Measurements from ENCODE around the gene KPTN. TPM values are rescaled to one million over a fixed set of nuclear protein-coding genes. Genes with fewer than 3 reads are reported as not detected.

The KPTN gene
- total and polyA plus RNA-seq, 10 donors = 3.9 to 36.3 (median 8.7) TPM

- Histone ChIP-seq H3K27ac (no peak overlapping the region), H3K4me3 (no peak overlapping the region), H3K4me1 (peaks cover 15 to 53% (median 37%) of the 10 kb centered on the region in 6 donors), H3K9me3 (no peaks in the 10 kb centered on the region), H3K27me3 (replicated peaks in 1 of 7) (no peaks in the 10 kb centered on the region), H3K36me3 (peaks cover 2 to 85% (median 38%) of the 10 kb centered on the region in 6 donors)
- intact Hi-C loops (cut with DNase I; ENCODE audit: low total_unique reads) = no loop called here
- no peak for DNase-seq
- TF ChIP-seq POLR2A (IDR thresholded peaks at IDR 0.05) = no peak
- no peak for TF ChIP-seq CTCF (IDR thresholded peaks at IDR 0.05 in 8 of 11, conservative IDR thresholded peaks at IDR 0.05 in 3 of 11)
- TF ChIP-seq POLR2AphosphoS5 (IDR thresholded peaks at IDR 0.05) = no peak
- WGBS, 5 donors = 93 to 100% (median 96%) methylated on average over 6 of the region's 6 CpGs
Observed at GRCh38 chr19:47505506-47505905, 21.5 kb upstream of the KPTN start.

GRCh38 chr19:47503826-47504150 is 19.8 kb upstream of the KPTN start:
- H3K9me3 ChIP-seq = no peaks in the 10 kb centered on the region
- TF ChIP-seq CTCF (IDR thresholded peaks at IDR 0.05 in 8 of 11, conservative IDR thresholded peaks at IDR 0.05 in 3 of 11) = no peak
- TF ChIP-seq POLR2AphosphoS5 (IDR thresholded peaks at IDR 0.05) = no peak
- no peak for TF ChIP-seq POLR2A (IDR thresholded peaks at IDR 0.05)
- intact Hi-C loops (cut with DNase I; ENCODE audit: low total_unique reads) = no loop called here
- H3K4me1 ChIP-seq = peaks cover 12 to 36% (median 22%) of the 10 kb centered on the region in 6 donors
- peaks cover 4 to 88% (median 54%) of the 10 kb centered on the region in 6 donors for H3K36me3 ChIP-seq
- DNase-seq = no peak
- 72 to 91% (median 82%) methylated on average over 3 to 5 of the region's 5 CpGs for WGBS, 5 donors
- no peak overlapping the region for H3K4me3 ChIP-seq
- no peaks in the 10 kb centered on the region for H3K27me3 ChIP-seq (replicated peaks in 1 of 7)
- H3K27ac ChIP-seq = no peak overlapping the region

- intact Hi-C loops (cut with DNase I; ENCODE audit: low total_unique reads) = no loop called here
- H3K27ac ChIP-seq = no peak overlapping the region
- peaks cover 4 to 94% (median 58%) of the 10 kb centered on the region in 6 donors for H3K36me3 ChIP-seq
- H3K4me1 ChIP-seq = peaks cover 12 to 30% (median 19%) of the 10 kb centered on the region in 6 donors
- TF ChIP-seq POLR2A (IDR thresholded peaks at IDR 0.05) (no peak), POLR2AphosphoS5 (IDR thresholded peaks at IDR 0.05) (no peak), CTCF (IDR thresholded peaks at IDR 0.05 in 8 of 11, conservative IDR thresholded peaks at IDR 0.05 in 3 of 11) (no peak)
- no peaks in the 10 kb centered on the region for H3K9me3 ChIP-seq
- no peak for DNase-seq
- 89 to 93% (median 92%) methylated on average over 12 to 13 of the region's 13 CpGs for WGBS, 5 donors
- no peaks in the 10 kb centered on the region for H3K27me3 ChIP-seq (replicated peaks in 1 of 7)
- H3K4me3 ChIP-seq = no peak overlapping the region
Observed at GRCh38 chr19:47503130-47503825, 19.3 kb upstream of the KPTN start.

GRCh38 chr19:47499863-47500830 is 16.1 kb upstream of the KPTN start:
- H3K4me3 ChIP-seq = no peak overlapping the region
- no peak overlapping the region for H3K27ac ChIP-seq
- H3K9me3 ChIP-seq = no peaks in the 10 kb centered on the region
- TF ChIP-seq POLR2A (IDR thresholded peaks at IDR 0.05) = no peak
- no peak for TF ChIP-seq CTCF (IDR thresholded peaks at IDR 0.05 in 8 of 11, conservative IDR thresholded peaks at IDR 0.05 in 3 of 11)
- TF ChIP-seq POLR2AphosphoS5 (IDR thresholded peaks at IDR 0.05) = no peak
- no peaks in the 10 kb centered on the region for H3K27me3 ChIP-seq (replicated peaks in 1 of 7)
- H3K4me1 ChIP-seq = peaks cover 0 to 5% (median 0%) of the 10 kb centered on the region in 6 donors
- no peak for DNase-seq
- 91 to 94% (median 94%) methylated on average over 21 to 32 of the region's 32 CpGs for WGBS, 5 donors
- intact Hi-C loops (cut with DNase I; ENCODE audit: low total_unique reads) = no loop called here
- H3K36me3 ChIP-seq = peaks cover 4 to 98% (median 76%) of the 10 kb centered on the region in 6 donors
